ENCODE measurements around the gene CCDC186. TPM values are rescaled to one million over a fixed set of nuclear protein-coding genes. Genes with fewer than 3 reads are reported as not detected.

Gene CCDC186
- total and polyA plus RNA-seq, 11 donors, result 4.7 to 26.0 (median 18.8) TPM

DNA sequence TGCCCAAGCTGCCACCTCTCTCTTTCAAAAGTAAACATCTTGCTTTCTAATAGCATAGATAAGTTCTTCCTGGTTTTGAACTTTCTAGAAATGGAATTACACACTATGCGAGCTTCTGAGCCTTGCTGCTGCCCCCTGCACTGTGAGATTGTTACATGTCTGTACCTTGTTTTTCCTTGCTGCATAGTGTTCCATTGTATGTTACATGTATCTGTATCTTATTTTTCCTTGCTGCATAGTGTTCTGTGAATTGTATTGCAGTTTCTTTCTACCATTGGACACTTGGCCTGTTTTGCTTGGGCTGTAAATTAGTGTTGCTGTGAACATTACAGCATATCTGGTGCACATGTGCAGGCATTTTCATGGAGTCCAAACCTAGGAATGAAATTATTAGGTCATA, 41.0 kb upstream of the CCDC186 start:
- 89 to 96% (median 93%) methylated on average over 1 of the region's 1 CpG for WGBS, 4 donors
- intact Hi-C loops (cut with DNase I), result no loop called here

DNA sequence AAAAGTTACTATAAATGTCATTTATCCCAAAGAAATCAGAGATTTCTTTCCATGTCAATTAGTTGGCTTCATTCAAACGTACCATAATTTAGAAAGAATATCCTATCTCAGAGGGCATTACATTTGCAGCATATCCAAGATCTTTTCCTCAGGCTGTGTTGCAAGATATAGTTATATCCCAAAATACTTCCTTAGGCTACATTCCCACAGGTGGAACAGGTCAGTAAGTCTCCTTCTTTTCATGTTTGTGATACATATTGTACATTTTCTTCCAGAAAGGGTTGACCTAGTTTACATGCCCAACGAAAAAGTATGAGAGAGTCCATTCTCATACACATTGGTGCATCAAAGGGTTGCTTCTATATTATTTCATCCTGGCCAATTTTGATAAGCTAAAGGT, 38.1 kb upstream of the CCDC186 start:
- no peak for TF ChIP-seq POLR2A (IDR thresholded peaks at IDR 0.05)
- TF ChIP-seq, protein P1, sequence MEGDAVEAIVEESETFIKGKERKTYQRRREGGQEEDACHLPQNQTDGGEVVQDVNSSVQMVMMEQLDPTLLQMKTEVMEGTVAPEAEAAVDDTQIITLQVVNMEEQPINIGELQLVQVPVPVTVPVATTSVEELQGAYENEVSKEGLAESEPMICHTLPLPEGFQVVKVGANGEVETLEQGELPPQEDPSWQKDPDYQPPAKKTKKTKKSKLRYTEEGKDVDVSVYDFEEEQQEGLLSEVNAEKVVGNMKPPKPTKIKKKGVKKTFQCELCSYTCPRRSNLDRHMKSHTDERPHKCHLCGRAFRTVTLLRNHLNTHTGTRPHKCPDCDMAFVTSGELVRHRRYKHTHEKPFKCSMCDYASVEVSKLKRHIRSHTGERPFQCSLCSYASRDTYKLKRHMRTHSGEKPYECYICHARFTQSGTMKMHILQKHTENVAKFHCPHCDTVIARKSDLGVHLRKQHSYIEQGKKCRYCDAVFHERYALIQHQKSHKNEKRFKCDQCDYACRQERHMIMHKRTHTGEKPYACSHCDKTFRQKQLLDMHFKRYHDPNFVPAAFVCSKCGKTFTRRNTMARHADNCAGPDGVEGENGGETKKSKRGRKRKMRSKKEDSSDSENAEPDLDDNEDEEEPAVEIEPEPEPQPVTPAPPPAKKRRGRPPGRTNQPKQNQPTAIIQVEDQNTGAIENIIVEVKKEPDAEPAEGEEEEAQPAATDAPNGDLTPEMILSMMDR (IDR thresholded peaks at IDR 0.05), result no peak
- ATAC-seq, result no peak
- intact Hi-C loops (cut with DNase I), result no loop called here
- no peaks in the 10 kb centered on the region for H3K9me3 ChIP-seq
- WGBS, 4 donors, result 87 to 91% (median 89%) methylated on average over 2 of the region's 2 CpGs
- peaks cover 0 to 7% (median 0%) of the 10 kb centered on the region in 12 donors for H3K4me1 ChIP-seq
- no peak overlapping the region for H3K27ac ChIP-seq
- no peaks in the 10 kb centered on the region for H3K36me3 ChIP-seq
- H3K27me3 ChIP-seq, result no peaks in the 10 kb centered on the region
- no peak overlapping the region for H3K4me3 ChIP-seq
- DNase-seq, result no peak

More for the DNA sequence above, 41.0 kb upstream of the CCDC186 start:
- Histone ChIP-seq H3K4me3 (no peak overlapping the region), H3K27me3 (no peaks in the 10 kb centered on the region), H3K36me3 (no peaks in the 10 kb centered on the region), H3K9me3 (no peaks in the 10 kb centered on the region), H3K4me1 (no peaks in the 10 kb centered on the region), H3K27ac (no peak overlapping the region)
- DNase-seq (no peak), ATAC-seq (no peak)
- TF ChIP-seq, protein P1 (IDR thresholded peaks at IDR 0.05), result no peak
- no peak for TF ChIP-seq POLR2A (IDR thresholded peaks at IDR 0.05)

DNA sequence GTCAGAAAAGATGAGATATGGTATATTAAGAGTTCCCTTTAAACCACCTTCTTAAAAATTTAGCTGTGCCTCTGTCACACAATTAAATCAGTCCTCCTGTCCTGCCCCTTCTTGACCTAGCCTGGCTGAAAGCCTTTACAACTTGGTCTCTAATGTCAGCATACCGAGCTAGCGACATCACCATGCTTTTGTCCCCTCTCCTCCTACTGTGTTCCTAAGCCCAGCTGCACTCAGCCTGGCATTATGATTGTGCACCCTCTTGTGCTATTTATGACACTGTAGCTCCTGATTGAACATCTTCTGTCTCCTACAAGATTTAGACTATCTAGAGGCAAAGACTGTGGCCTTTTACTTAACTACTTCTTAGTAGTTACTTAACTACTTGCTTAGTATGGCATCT, 34.3 kb upstream of the CCDC186 start:
- TF ChIP-seq, protein P1 (IDR thresholded peaks at IDR 0.05), result no peak
- no peak for TF ChIP-seq POLR2A (IDR thresholded peaks at IDR 0.05)
- no peak overlapping the region for H3K27ac ChIP-seq
- peak in 2 of 4 donors; percentile 66 to 73 for ATAC-seq

DNA sequence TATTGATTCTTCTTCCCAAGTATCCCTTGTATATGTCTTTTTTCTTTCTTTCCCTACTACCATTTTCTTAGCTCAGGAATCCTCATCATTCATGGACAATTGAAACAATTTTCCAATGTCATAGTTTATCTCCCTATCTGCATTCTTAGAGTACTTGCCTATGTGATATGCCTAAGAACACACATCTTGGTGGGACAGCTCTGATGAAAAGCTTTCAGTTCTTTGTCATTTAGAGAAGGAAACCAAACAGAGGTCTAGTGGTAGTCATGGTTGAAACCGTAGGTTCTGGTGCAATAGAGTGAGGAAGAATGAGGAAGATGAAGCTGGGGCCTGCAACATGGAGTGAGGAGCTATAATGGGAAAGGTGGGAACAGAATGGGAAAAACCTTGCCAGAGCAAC, 33.3 kb upstream of the CCDC186 start:
- no peak for ATAC-seq
- no peak for TF ChIP-seq POLR2A (IDR thresholded peaks at IDR 0.05)
- TF ChIP-seq, protein P1 (IDR thresholded peaks at IDR 0.05), result no peak
- Histone ChIP-seq H3K36me3 (no peaks in the 10 kb centered on the region), H3K9me3 (no peaks in the 10 kb centered on the region), H3K27me3 (peaks cover 0 to 3% (median 0%) of the 10 kb centered on the region in 9 donors), H3K27ac (no peak overlapping the region), H3K4me1 (peaks cover 0 to 7% (median 0%) of the 10 kb centered on the region in 12 donors), H3K4me3 (no peak overlapping the region)
- 86 to 94% (median 92%) methylated on average over 1 of the region's 1 CpG for WGBS, 4 donors
- DNase-seq, result no peak
- intact Hi-C loops (cut with DNase I), result no loop called here

More for the DNA sequence above, 34.3 kb upstream of the CCDC186 start:
- Histone ChIP-seq H3K9me3 (no peaks in the 10 kb centered on the region), H3K27me3 (peaks cover 0 to 3% (median 0%) of the 10 kb centered on the region in 9 donors), H3K4me1 (peaks cover 0 to 7% (median 0%) of the 10 kb centered on the region in 12 donors), H3K36me3 (no peaks in the 10 kb centered on the region), H3K4me3 (no peak overlapping the region)
- no peak for DNase-seq
- intact Hi-C loops (cut with DNase I), result no loop called here
- WGBS, 4 donors, result 64 to 80% (median 67%) methylated on average over 2 of the region's 2 CpGs
